ENCODE results near the gene ZMYM5.
"Not testable (repeated sequence)": the region's sequence is repeated elsewhere in the genome, so short reads cannot be mapped to it uniquely, and the experiment has no call there.

Gene ZMYM5

GRCh38 chr13:19822673-19823072 lies 40.8 kb downstream of the ZMYM5 start:
- in situ Hi-C loops (cut with HindIII; ENCODE audit: low sequenced_read_pairs): no loop called here

GRCh38 chr13:19818223-19818842 lies 45.1 kb downstream of the ZMYM5 start:
- in situ Hi-C loops (cut with HindIII; ENCODE audit: low sequenced_read_pairs): no loop called here

- in situ Hi-C loops (cut with HindIII; ENCODE audit: low sequenced_read_pairs): no loop called here
Measured at GRCh38 chr13:19817510-19818158, 45.8 kb downstream of the ZMYM5 start.

- in situ Hi-C loops (cut with HindIII; ENCODE audit: low sequenced_read_pairs): no loop called here
Measured at GRCh38 chr13:19817106-19817505, 46.3 kb downstream of the ZMYM5 start.

- in situ Hi-C loops (cut with HindIII; ENCODE audit: low sequenced_read_pairs): not testable (repeated sequence)
Measured at GRCh38 chr13:19815842-19816241, 47.6 kb downstream of the ZMYM5 start.

DNA sequence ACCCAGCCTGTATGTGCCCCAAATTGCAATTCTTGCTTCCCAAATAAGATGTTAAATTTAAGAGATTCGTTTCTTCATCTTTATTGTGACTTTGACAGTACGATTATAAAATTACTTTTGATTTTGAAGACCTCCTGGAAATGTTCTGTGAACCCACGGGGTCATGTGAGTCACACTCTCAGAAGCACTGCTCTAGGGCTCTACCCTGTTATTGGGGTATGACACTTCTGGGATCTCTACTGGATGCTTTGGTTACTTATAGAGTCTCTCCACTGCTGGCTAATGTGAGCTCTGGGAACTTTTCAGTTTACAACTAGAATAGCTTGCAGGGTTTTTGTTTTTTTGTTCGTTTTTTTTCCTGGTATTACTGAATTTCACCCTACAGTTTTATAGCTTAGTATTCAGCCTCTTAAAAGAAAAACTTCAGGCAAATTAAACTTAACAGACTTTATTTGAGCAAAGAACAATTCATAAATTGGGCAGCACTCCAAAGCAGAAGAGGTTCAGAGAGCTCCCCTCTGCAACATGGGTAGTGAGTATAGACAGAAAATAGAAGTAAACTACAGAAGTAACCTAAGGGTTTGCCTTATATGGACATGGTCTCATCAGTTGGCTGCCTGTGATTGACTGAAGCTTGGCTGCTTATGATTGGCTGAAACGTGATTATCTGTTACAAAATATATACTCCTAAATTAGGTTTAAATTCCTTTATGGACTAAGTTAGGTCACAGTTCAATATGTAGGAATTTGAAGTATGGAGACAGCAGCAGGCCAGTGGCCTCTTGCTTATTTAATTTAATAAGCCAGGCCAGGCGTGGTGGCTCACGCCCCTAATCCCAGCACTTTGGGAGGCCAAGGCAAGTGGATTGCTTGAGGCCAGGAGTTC lies 52.2 kb downstream of the ZMYM5 start:
- in situ Hi-C loops (cut with HindIII; ENCODE audit: low sequenced_read_pairs): no loop called here

GRCh38 chr13:19810151-19810550 lies 53.3 kb downstream of the ZMYM5 start:
- in situ Hi-C loops (cut with HindIII; ENCODE audit: low sequenced_read_pairs): no loop called here

DNA sequence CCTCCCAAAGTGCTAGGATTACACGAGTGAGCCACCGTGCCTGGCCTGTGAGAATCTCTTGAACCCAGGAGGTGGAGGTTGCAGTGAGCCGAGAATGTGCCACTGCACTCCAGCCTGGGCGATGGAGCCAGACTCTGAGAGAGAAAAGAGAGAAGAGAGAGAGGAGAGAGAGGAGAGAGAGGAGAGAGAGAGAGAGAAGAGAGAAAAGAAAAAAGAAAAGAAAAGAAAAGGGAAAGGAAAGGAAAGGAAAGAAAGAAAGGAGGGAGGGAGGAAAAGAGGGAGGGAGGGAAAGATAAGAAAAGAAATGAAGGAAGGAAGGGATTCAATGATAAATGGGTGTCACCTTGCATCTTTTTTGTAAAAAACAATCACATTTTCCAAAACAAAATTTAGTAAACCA lies 57.7 kb downstream of the ZMYM5 start:
- in situ Hi-C loops (cut with HindIII; ENCODE audit: low sequenced_read_pairs): no loop called here

DNA sequence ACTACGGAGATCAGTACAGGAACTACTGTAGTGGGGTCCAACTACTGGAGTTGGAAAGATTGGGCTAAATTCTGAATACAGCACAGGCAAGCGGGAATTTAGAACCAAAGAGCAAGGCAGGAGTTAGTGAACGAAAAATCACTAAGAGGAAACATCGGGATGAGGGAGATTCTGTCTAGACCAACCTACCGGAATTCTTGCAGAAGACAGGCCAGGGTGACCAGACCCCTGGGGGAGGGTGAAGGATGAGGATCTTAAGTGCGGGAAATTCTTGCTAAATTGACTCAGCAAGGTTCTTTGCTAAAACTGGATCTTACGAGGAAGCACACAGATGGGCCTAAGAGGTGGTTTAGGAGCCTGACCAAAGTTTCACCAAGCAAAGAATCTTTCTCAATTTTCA lies 67.5 kb downstream of the ZMYM5 start:
- in situ Hi-C loops (cut with HindIII; ENCODE audit: low sequenced_read_pairs): no loop called here

DNA sequence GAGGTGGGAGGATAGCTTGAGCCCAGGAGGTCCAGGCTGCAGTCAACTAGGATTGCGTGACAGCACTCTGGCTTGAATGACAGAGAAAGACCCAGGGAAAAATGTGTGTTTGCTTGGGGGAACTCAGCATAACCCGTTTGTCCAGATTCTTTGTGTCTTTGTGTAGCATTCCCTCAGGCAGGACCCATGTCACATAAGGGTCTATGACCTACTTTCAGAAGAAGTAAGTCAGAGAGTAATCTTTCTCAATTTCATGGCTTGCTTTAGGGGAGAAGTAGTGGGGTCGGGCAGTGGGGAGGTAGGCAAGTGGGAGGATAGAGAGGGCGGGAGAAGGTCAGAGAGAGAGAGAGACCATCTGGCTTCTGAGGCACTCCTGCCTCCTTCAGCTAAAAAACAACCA lies 68.8 kb downstream of the ZMYM5 start:
- in situ Hi-C loops (cut with HindIII; ENCODE audit: low sequenced_read_pairs): no loop called here

DNA sequence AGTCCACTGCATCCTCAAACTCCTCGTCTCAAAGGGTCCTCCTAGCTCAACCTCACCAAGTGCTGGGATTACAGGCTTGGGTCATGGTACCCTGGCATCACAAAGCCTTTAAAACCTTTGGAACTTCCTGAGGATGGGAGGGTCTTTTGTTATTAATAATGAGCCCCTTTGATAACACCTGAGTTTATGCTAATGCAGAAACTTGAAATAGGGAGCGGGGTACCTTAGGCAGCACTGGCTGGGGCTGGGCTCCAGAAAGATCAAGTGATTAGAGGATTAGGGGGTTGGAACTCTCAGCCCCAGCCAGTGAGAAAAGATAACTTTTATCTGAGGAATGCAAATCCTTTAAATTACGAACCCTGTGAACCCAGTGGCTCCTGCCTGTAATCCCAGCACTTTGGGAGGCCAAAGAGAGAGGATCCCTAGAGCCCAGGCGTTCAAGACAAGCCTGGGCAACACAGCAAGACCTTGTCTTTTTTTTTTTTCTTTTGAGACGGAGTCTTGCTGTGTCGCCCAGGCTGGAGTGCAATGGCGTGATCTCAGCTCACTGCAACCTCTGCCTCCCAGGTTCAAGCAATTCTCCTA lies 71.4 kb downstream of the ZMYM5 start:
- in situ Hi-C loops (cut with HindIII; ENCODE audit: low sequenced_read_pairs): no loop called here

GRCh38 chr13:19782727-19783682 lies 80.4 kb downstream of the ZMYM5 start, which contains the start of gene PSPC1:
Gene PSPC1 (minus strand): TSS chr13:19782945. CDS start chr13:19782757, 188 bp downstream.
- in situ Hi-C loops (cut with HindIII; ENCODE audit: low sequenced_read_pairs): loop anchor here (5.0 kb wide), 2 partner anchors 56 to 59 kb away; no protein-coding TSS in a partner anchor

DNA sequence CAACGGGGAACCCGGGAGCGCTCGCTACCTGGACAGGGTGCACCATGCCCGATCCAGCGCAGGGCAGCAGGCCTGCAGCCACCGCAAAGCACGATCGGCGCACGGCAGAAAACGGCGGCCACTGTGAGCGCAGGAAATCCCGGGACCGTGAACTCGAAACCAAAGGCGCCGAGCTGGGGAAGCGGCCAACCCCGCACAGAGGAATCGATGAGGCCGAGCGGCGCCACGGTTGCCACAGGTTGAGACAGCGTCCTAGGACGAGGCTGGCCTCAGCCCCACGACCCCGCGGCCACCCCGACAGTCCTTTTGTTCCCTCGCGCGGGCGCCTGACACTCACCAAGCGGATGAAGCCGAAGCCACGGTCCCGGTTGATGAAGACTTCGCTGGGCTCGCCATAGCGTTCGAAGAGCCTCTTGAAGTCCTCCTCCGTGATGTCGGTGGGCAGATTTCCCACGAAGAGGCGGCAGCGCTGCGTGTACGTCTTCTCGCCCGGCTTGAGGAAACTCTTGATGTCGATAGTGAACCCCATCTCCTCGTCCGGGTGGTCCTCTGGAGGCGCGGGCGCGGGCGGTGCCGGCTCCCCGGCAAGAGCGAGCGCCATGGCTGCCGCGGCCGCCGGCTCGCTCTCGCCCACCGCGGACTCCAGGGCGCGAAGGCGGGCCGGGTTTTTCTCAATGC lies 81.3 kb downstream of the ZMYM5 start:
- in situ Hi-C loops (cut with HindIII; ENCODE audit: low sequenced_read_pairs): loop anchor here (5.0 kb wide), 2 partner anchors 55 to 60 kb away; no protein-coding TSS in a partner anchor

GRCh38 chr13:19781526-19781925 lies 81.9 kb downstream of the ZMYM5 start:
- in situ Hi-C loops (cut with HindIII; ENCODE audit: low sequenced_read_pairs): loop anchor here (5.0 kb wide), 2 partner anchors 54 to 61 kb away; no protein-coding TSS in a partner anchor

DNA sequence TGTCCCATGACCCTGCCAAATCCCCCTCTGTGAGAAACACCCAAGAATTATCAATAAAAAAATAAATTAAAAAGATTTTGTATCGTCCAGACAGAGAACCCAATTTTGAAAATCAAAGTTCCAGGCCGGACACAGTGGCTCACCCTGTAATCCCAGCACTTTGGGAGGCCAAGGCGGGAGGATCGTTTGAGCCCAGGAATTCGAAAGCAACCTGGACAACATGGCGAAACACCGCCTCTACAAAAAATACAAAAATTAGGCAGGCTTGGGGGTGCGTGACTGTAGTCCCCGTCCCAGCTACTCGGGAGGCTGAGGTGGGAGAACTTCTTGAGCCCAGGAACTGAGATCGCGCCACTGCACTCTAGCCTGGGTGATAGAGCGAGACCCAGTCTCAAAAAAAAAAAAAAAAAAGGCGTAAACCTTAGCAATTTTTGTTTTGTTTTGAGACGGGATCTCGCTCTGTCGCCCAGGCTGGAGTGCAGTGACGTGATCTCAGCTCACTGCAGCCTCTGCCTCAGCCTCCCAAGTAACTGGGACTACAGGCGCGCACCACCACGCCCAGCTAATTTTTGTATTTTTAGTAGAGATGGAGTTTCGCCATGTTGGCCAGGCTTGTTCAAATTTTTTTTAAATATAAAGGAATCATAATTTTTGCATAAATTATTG lies 82.6 kb downstream of the ZMYM5 start:
- in situ Hi-C loops (cut with HindIII; ENCODE audit: low sequenced_read_pairs): loop anchor here (5.0 kb wide), 2 partner anchors 54 to 61 kb away; no protein-coding TSS in a partner anchor

Measured in endothelial cell of hepatic sinusoid (primary cell).